GM19025 (cell line): ENCODE results near the gene EFHD2.
"Not testable (repeated sequence)": the region's sequence is repeated elsewhere in the genome, so short reads cannot be mapped to it uniquely, and the experiment has no call there.

Experiments
- ATAC-seq: cut with Tn5 transposase; IDR thresholded peaks from one replicate; pipeline ENCODE4 v1.9.1; 2021; ENCODE audit warnings: mild to moderate bottlenecking, low read depth, moderate library complexity; ENCODE audit not compliant: unreplicated experiment

The EFHD2 gene

GRCh38 chr1:15471067-15471466 lies 61.4 kb downstream of the EFHD2 start:
- not testable (repeated sequence) for ATAC-seq

GRCh38 chr1:15471723-15472122 lies 62.0 kb downstream of the EFHD2 start:
- ATAC-seq = not testable (repeated sequence)

DNA sequence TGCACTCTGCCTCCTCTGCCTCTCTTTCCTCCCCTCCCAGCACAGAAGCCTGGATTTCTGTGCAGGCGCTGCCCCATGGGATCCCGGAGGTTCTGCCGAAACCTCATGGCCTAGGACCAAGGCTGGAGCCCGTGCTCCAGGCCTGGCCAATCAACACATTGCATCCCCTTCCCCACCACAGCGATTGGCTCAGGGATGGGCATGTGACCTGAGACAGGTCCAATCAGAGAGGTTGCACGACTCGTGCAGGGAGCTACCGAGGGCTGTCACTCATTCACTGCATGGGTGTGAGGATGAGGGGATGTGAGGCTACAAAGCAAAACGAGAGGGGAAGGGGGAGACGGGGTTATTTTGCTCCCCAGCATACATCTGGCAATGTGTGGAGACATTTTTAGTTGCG lies 62.9 kb downstream of the EFHD2 start:
- no peak for ATAC-seq

DNA sequence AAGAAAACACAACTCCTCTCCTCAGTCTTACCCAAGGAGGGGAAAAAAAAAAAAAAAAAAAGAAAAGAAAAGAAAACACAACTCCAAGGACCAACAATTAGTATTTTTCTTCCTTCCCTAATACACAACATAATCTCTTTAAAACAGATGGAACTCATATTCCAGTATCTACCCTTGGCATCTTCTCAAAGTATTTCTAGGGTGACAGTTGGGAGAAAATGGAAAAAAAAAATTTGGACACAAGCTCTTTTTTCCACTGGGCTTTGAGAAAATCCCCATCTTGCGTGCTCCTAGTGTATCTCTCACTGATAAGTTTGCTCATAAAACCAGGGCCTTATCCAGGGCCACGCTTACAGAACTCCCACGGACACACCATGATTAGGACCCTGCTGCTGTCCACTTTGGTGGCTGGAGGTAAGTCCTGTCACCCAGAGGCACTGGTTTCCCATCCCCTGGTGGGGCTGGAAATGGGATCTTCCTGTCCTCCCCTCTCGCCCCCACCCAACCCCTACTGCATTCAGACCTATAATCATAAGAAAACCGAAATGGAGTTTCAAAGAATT lies 66.1 kb downstream of the EFHD2 start, which contains the start of gene CELA2B:
Gene CELA2B, plus strand, starts transcription at position 353 of the 563 bp plus-strand sequence. Its CDS starts 22 bp downstream, at position 375.
- ATAC-seq = no peak

DNA sequence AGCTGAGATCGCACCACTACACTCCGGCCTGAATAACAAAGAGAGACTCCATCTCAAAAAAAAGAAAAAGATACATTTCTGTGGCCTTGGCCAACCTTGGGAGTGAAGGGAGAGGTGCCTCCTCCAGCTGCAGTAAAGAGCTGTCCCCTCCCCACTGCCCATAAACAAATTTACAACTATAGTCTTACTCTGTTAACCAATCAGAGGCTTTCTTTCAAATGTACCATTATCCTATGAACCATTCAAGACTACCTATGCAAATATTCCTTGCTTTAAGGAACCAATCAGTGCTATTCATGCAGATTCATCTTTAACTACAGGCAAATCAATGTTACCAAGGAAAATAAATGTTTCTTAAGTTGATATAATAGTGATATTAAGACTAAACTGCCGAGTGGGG lies 67.2 kb downstream of the EFHD2 start:
- ATAC-seq = no peak

- no peak for ATAC-seq
Observed at GRCh38 chr1:15477646-15478212, 68.0 kb downstream of the EFHD2 start.
